Right lobe of liver (tissue), 4 donors: ENCODE results near the gene PHC3.

Experiments
- CTCF ChIP-seq, 4 donors: fragments of 200-600 bp in 3 of 4; fragments of 450-650 bp in 1 of 4; IDR thresholded peaks; one replicate each; pipeline versions ENCODE4 v1.5.1 to v1.8.0; 2016 to 2022; ENCODE audit warnings: antibody characterized with exemption in 4 of 4, mild to moderate bottlenecking in 2 of 4
- POLR2A ChIP-seq: fragments of 450-650 bp; IDR thresholded peaks from one replicate; pipeline ENCODE4 v1.6.1; 2017; ENCODE audit warnings: antibody characterized with exemption, mild to moderate bottlenecking
- donor health status: DM: no; HTN: no; CAD: no.
- donor health status: DM: no; HTN: no; CAD: no.
- donor health status: DM: no; HTN: yes; CAD: no.

- no peak for TF ChIP-seq CTCF (IDR thresholded peaks at IDR 0.05)
- no peak for TF ChIP-seq POLR2A
Measured at GRCh38 chr3:170092907-170093306, 88.6 kb downstream of the PHC3 start.
